UCSD-AML1 (cell line): ENCODE measurements around the gene CTIF.

Experiments used
- DNase-seq: peaks from one replicate; lab custom pipeline; 2025; ENCODE audit not compliant: unreplicated experiment; lab: John Stamatoyannopoulos, UW

CTIF gene

GRCh38 chr18:48675912-48676311 lies 137.1 kb downstream of the CTIF start:
- DNase-seq = no peak

GRCh38 chr18:48676346-48676745 lies 137.5 kb downstream of the CTIF start:
- DNase-seq = no peak

GRCh38 chr18:48676756-48677368 lies 138.0 kb downstream of the CTIF start:
- peak; percentile 70 for DNase-seq

GRCh38 chr18:48678237-48679115 lies 139.6 kb downstream of the CTIF start:
- no peak for DNase-seq

GRCh38 chr18:48679236-48679635 lies 140.4 kb downstream of the CTIF start:
- no peak for DNase-seq

- no peak for DNase-seq
Observed at GRCh38 chr18:48680339-48681250, 141.8 kb downstream of the CTIF start.

- DNase-seq = no peak
Observed at GRCh38 chr18:48682768-48683167, 143.9 kb downstream of the CTIF start.

- DNase-seq = no peak
Observed at GRCh38 chr18:48683197-48683596, 144.4 kb downstream of the CTIF start.

GRCh38 chr18:48683661-48684060 lies 144.8 kb downstream of the CTIF start:
- no peak for DNase-seq

- no peak for DNase-seq
Observed at GRCh38 chr18:48687346-48688042, 148.7 kb downstream of the CTIF start.

GRCh38 chr18:48688961-48689360 lies 150.1 kb downstream of the CTIF start:
- no peak for DNase-seq

GRCh38 chr18:48689548-48689947 lies 150.7 kb downstream of the CTIF start:
- DNase-seq = no peak

GRCh38 chr18:48690494-48690893 lies 151.7 kb downstream of the CTIF start:
- DNase-seq = no peak

GRCh38 chr18:48693006-48693405 lies 154.2 kb downstream of the CTIF start:
- DNase-seq = no peak

- no peak for DNase-seq
Observed at GRCh38 chr18:48693625-48694262, 154.9 kb downstream of the CTIF start.

GRCh38 chr18:48694295-48694694 lies 155.5 kb downstream of the CTIF start:
- no peak for DNase-seq

GRCh38 chr18:48695671-48696070 lies 156.8 kb downstream of the CTIF start:
- DNase-seq = no peak

GRCh38 chr18:48696218-48696617 lies 157.4 kb downstream of the CTIF start:
- no peak for DNase-seq

GRCh38 chr18:48697441-48697840 lies 158.6 kb downstream of the CTIF start:
- DNase-seq = no peak

GRCh38 chr18:48698707-48699106 lies 159.9 kb downstream of the CTIF start:
- DNase-seq = peak; percentile 48
